HG02973 (cell line): ENCODE results near the gene TOMM70.
"Not testable (repeated sequence)": the region's sequence is repeated elsewhere in the genome, so short reads cannot be mapped to it uniquely, and the experiment has no call there.

Source experiments
- ATAC-seq: cut with Tn5 transposase; IDR thresholded peaks from one replicate; pipeline ENCODE4 v1.9.1; 2021; ENCODE audit warnings: moderate library complexity; ENCODE audit not compliant: unreplicated experiment

TOMM70 gene

DNA sequence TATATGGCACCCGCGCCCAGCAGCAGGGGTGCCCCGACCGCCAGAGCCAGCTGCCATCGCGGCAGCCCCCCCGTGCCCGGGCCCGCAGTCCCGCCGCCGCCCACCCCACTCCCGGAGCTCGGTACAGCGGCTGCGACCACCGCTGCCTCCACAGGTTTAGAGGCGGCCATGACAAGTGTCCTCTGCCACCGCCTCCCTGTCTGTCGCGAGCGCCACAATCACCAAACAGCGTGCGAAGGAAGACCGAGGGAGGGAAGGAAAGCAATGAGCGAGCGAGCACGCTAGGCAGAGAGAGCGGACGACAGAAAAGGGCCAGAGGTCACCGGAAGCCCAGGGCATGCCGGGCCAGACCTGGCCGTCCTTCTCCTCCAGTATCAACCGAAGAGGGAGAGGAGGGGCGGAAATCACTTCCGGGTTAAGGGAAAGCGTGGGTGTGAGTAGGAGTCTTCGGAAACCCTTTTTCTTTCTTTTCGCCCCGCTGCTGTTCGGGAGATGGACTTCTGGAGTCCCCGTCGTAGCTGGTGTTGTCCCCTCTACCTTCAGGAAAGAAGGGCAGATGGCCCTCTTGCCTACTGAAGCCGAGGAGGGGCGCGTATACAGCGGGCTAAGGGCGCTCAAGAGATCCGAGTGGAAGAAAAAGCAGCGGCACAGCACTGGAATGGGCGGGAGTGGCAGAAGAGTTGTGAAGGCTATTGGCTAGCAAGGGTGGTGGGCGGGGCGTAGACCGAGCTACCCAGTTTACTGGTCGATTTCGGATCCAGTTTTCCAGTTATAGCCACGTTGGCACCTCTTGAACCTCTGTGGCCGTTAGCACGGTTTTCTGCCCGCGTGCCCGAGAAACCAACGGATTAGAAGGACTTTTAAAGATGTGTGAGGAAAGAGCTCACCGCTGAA lies at the start of gene TOMM70, which contains the start of gene LNP1:
TSS of gene TOMM70 (minus strand) at position 310 of the 894 bp plus-strand sequence. CDS start at position 170, 140 bp downstream.
TSS of gene LNP1 (plus strand) at position 760 of the 894 bp plus-strand sequence. CDS start 28,191 bp downstream, outside the sequence.
- ATAC-seq = peak; percentile 85

DNA sequence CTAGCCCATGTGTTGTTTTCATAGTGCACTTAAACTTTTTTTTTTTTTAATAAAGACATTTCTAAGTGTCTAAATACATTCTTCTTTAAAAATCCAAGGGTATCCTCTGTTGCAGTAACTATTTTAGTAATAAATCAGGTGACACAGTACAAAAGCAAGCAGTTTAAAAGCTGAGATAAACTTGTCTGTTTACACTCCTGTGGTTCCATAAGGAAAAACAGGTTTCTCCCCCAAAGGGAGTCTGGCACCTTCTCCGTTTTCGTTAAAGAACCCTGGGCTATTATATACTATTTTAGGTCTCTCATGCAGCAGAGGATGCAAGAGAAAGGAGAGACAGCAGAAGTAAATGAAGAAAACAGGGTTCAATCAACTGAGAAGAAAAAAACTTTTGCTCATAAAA lies 48.3 kb upstream of the TOMM70 start:
- no peak for ATAC-seq

DNA sequence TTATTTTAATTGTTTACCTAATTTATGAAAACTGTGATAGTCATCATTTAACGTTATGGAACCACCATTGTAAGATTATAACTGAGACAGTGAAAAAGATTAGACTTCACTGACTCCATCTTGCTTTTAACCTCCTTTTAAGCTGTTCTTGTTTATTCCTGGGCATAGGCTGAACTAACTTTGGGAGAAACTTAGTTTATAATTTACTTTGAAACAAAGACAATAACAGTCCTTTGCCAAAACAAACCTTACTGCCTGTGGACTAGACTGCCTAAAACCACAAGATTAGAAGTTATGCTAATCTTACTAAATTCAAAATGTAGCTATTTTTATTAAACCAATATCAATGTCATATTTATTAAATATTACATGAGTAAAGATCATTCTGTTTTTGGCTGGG lies 47.2 kb upstream of the TOMM70 start:
- ATAC-seq = no peak

DNA sequence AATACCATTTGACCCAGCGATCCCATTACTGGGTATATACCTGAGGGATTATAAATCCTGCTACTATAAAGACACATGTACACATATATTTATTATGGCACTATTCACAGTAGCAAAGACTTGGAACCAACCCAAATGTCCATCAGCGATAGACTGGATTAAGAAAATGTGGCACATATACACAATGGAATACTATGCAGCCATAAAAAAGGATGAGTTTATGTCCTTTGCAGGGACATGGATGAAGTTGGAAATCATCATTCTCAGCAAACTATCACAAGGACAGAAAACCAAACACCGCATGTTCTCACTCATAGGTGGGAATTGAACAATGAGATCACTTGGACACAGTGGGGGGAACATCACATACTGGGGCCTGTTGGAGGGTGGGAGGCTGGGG lies 46.2 kb upstream of the TOMM70 start:
- ATAC-seq = not testable (repeated sequence)

DNA sequence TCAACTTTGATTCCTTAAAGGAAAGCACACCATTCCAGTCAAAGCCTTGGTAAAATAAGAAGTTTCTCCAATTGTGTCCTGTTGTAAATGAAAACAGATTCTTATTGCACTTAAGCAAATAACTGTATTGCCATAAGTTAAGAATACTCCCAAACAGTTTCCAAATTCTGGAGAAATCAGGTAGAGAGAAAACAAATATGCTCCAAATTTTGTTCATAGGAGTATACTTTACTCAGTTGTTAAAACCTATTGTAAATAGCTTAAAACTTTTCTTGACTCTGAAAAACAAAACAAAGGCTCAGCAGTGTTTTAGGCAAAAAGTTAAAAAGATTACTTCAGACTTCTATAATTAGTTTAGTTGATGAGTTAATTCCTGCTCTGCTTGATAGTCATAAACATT lies 42.8 kb upstream of the TOMM70 start:
- no peak for ATAC-seq

DNA sequence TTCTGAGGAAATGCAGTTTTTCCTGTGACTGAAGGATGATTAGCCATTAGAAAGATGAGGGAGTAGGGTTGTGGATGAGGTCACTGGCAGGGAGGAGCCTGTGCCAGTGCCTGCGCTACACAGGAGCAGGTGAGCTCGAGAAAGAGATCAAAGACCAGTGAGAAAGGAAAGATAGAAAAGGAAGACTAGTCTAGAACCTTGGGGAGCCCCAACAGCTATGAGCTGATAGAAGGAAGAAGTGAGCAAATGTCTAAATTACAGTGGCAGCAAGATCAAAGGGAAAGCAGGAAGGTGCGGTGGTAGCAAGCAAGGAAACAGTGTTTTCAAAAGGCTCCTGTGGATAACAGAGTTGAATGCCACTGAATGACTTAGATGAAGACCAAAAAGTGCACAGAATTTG lies 40.0 kb upstream of the TOMM70 start:
- no peak for ATAC-seq

DNA sequence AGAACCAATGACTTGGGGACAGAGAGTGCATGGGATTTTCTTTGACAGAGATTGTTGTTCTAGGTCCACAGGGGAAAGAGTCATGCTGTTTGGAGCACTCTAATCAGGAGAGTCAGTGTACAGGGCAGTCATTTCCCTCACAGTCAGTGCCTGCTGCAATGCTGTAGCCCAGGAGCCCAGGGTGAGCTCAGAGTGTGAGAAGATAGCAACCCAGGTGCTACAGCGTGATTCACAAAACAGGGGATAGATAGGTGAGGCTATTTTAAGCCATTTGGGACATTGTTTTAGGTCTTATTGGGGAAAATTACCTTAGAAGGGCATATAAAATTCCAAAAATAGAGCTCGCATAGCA lies 37.7 kb upstream of the TOMM70 start:
- no peak for ATAC-seq

DNA sequence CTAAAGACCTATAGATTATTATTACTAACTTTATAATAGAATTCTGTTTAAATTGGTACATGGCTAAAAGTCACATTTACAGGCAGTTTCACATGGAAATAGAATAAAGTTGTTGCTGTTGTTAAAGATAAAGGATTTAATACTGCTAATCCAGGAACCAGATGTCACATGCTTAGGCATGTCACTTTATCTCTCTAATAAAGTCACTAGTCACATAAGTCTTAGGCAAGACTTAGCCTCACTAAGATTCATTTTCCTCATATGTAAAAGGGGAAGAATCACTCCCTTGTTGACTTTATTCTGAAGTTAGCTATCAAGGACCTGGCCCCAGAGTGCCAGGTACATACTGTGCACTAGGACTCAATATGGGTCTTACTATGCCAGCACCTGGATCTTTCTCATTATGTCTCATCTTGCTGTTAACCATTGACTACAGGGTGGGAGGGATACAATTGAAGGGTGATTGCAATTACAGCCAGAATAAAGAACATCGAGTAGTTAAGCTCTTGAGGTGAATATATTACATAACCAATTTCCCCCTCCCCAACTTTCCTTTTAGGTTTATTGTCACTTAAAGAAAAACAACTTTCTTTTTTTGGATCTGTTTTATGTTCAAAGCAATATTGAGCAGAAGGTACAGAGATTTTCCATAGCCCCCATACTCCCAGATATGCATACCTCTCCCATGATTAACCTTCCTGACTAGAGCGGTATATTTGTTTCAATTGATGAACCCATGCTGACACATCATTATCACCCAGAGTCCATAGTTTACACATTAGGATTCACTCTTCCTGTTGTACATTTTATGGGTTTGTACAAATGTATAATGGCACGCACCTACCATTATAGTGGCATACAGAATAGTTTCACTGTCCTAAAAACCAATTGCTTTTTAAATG lies 37.1 kb upstream of the TOMM70 start:
- ATAC-seq = no peak

DNA sequence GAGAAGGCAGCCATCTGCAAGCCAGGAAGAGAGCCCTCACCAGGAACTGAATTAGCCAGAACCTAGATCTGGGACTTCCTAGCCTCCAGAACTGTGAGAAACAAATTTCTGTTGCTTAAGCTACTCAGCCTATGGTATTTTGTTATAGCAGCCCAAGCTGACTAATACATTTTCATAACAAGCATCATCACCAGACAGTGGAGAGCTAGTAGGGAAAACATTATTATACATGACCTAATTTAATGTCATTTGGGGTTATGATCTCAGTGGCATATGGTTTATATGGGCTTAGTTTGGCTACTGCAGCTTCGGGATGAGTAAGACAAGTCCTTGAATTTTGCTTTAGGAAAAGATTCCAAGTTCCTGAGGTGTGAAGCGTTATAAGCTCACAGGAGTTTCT lies 36.1 kb upstream of the TOMM70 start:
- ATAC-seq = no peak

DNA sequence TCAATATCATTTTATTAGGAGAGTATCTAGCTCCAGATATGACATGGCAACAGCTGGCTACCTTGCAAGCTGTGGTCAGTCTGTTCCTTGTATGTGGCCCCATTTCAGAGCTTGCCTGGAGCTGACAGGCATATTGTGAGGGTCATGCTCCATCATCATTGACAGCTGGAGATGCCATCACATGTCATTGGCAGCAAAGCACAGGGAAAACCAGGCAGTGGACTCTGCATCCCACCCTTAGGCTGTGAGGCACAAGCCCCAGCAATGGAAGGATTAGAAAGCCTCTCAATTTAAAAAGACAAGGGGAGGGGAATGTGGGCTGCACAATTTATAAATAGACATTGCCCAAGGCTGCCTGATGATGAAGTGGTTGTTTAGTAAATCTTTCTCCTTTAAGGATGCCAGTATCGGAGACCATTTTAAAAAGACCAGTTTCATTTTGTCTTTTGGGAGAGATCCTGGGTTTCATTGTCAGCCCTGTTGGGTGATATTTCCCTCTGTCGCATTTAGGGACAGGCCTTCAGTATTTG lies 28.4 kb upstream of the TOMM70 start:
- ATAC-seq = no peak

DNA sequence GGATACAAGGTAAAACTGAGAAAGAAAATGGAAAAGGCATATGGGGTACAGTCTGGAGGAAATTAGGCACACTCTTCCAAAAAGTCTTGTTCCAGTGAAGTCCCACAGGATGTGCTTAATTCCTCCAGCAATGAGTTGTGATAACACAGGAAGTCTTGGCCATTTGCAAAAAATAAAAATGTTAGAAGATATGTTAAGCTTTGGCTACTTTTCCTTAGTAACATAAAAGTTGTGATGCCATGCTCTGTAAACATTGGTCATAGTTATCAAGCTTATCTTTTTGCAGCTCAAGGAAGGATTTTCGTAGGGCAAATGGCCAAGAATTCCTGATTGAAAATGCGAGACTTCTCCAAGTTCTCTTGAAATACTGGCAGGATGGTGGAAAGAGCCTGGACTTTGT lies 26.8 kb upstream of the TOMM70 start:
- no peak for ATAC-seq

DNA sequence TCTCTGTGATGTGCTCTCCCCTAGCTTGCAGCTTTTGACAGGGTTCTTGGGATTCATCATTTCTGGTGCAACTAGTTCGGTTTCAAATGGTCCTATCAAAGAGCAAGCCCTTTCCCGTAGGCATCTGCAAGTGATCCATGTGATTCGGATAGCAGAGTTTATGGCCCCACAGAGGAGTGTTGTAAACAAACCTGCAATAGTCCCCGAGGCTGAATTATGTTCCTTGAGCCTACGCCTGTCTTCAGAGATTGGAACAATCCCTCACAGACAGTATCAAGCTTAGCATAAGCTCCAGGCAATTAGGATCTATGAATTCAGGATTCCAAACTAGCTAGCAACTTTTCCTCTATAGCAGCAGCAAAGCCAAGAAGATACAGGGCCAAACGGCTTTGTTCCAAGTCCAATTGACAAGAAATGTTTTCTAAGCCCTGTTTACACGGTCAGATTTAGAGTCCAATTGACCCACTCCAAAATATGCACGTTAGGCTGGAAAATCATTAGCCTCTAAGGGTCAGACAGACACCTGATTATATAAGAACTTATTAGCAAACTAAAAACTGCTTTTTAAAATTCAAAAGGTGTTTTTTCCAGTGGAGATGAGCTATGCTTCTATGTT lies 25.3 kb upstream of the TOMM70 start:
- ATAC-seq = no peak

DNA sequence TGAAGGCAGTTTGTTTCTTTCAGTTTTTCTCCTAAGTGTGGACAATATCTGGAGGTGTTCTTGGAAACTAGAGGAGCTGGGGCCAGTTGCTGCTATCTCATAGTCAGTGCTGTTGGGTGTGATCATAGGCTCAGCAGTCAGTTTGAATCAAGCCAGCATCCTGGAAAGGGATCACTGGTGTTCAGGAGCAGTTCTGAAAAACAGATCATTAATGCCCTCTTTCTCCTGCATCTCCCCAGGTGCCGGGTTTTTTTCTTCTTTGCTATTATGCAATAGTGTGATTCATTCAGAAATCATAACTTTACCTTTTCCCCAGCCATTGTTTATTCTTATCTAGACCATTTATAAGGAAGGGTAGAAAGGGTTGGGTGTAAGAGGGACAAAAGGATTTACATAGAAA lies 24.4 kb upstream of the TOMM70 start:
- no peak for ATAC-seq

DNA sequence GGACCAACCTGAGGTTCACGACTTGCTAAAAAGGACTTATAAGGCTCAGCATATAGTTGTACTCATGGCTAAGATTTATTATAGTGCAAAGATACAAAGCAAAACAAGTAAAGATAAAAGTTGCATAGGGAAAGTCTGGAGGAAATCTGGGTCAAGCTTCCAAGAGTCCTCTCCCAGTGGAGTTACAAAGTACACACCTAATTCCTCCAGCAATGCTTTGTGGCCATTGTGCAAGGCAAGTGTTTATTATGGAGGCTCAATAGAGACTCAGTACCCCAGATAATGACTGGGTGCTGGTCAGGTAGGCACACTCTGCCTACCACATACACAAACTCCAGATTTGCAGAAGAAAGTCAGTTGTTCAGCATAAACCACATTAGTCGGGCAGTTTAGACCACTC lies 23.4 kb upstream of the TOMM70 start:
- no peak for ATAC-seq

DNA sequence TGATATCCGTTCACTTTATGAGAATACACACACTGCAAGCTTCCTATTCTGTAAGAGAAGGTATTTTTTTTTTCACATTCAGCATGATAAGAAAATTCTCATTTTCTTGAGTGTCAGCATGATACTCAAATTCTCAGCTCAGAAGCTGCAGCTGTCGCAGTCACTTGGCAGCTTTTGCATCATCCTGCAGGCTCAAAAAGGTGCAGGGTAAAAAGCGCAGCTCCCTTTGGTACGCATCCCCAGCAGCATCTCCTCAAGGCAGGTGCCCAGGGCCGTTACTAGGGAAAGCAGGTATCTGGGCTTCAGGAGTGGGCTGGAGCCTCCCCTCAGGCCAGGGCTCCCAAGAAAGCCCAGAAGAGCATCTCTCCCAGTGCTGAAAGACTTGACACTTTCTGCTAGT lies 22.7 kb upstream of the TOMM70 start:
- no peak for ATAC-seq

DNA sequence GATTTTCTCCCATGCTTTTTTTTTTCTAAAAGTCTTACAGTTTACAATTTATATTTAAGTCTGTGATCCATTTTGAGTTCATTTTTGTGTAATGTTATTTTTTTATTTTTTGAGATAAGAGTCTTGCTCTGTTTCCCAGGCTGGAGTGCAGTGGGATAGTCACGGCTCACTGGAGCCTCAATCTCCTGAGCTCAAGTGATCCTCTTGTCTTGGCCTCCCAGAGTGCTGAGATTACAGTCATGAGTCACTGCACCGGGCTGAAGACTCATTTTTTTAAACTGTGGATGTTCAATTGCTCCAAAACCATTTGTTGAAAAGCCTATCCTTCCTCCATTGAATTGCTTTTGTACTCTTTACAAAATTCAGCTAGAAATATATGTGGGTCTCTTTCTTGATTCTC lies 20.0 kb upstream of the TOMM70 start:
- no peak for ATAC-seq

DNA sequence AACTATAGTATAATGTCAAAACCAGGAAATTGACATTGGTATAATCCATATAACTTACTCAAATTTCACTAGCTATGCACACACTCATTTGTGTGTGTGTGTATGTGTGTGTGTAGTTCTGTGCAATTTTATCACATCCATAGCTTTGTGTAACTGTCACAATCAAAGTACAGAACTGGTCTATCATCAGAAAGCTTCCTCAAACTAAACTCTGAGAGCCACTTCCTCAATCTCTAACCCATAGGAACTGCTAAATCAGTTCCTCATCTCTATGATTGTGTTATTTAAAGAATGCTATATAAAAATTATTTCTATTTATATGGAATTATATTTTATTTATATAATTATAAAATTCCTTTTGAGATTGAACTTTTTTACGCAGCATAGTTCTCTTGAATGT lies 18.5 kb upstream of the TOMM70 start:
- ATAC-seq = no peak

DNA sequence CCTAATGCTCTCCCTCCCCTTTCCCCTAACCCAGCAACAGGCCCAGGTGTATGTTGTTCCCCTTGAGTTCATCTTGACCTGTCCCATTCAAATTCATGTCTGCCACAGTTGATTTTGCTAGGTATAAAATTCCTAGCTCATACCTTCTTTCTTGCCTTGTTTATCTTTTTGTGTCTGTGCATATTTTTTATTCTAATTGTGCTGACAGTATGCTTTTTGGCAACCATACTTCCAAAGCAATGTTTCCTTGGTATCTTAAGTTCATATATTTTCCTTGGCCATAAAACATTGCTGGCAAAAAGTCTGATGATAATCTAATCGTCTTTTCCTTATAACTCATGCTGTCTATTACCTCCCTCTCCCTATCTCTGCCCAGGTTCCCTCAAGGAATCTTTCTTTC lies 16.0 kb upstream of the TOMM70 start:
- no peak for ATAC-seq

DNA sequence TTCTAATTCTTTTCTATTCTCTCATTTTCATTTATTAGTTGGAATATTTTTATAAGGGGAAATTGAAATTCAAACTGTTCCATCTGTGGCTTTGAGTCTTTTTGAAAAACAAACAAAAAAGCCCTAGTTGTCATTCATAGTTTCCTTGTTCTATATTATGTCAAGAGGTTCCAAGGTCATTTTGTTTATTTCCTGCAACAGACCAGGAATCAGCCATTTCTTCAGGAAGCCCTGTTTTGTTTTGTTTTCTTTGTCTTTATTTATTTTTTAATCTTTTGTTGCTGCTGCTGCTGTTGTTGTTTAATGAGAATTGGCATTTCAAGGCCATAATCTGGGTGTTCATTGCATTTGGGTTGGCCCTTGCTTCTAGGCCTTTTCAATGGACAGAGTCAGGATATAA lies 15.3 kb upstream of the TOMM70 start:
- ATAC-seq = no peak

DNA sequence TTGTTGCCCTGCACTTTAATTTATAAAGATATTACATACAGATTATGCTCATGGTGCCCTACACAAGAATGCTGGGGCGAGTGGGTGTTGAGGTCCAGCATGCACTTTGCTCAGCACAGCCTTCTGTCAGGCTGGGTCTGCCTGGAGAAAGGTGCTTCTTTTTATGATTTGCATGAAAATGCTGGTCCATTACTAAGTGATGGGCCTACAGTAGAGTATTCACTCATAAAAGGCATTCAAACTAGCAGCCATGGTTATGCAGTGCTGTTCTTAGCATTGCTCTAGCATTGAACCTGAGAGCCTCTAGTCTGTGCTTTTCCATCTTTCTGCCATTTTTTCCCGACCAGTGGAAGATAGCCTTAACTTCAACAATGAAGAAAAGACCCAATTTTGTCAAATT lies 12.7 kb upstream of the TOMM70 start:
- ATAC-seq = no peak

DNA sequence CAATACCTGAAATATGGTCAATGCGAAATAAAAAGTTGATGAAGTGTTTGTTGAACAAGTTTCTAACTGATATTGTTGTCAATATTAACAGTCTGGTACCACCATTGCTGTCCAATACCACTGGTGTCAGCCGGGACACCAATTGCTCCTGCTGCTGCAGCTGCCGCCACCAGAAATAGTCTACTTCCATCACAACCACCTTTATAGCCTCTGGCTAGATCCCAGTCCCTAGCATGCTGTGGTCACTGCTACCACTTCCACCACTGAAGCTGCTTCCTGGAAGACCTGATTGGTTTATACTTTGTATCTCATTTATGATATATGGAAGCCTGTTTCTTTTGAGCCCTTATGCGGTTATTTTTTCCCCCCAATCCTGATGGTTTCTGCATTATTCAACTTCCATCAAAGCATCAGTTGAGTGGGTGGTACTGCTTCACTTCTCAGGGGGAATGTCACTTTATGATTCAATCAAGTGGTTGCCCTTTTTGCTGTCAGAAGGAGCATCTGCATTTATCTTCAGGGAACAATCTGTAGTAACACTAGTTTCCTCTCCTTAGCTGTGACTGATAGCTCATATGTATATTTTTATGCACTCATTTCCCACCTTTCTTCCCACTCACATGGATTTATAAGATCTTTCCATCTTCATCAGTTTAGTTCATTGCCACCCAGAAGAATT lies 12.2 kb upstream of the TOMM70 start:
- no peak for ATAC-seq
